Activated T-helper 1 cell treated with Interleukin-2 at 50 U/mL for 16 hours (primary cell): ENCODE results near the gene SPG11.
"Not testable (repeated sequence)": the region's sequence is repeated elsewhere in the genome, so short reads cannot be mapped to it uniquely, and the experiment has no call there.

ENCODE experiments used
- DNase-seq: peaks from one replicate; pipeline ENCODE4 v3.0.0-alpha.2; 2020; ENCODE audit warnings: low read depth

SPG11 gene

GRCh38 chr15:44682211-44682610, 18.7 kb upstream of the SPG11 start:
- DNase-seq = no peak

GRCh38 chr15:44676676-44677075, 13.2 kb upstream of the SPG11 start:
- DNase-seq = no peak

- DNase-seq = no peak
Observed at GRCh38 chr15:44675911-44676310, 12.4 kb upstream of the SPG11 start.

- DNase-seq = no peak
Observed at GRCh38 chr15:44673639-44674038, 10.2 kb upstream of the SPG11 start.

- DNase-seq = no peak
Observed at GRCh38 chr15:44670087-44670950, 6.9 kb upstream of the SPG11 start.

- DNase-seq = no peak
Observed at GRCh38 chr15:44668921-44669320, 5.5 kb upstream of the SPG11 start.

- DNase-seq = no peak
Observed at GRCh38 chr15:44667039-44667360, 3.5 kb upstream of the SPG11 start.

GRCh38 chr15:44666210-44667038, 3.0 kb upstream of the SPG11 start:
- DNase-seq = no peak

- DNase-seq = peak; percentile 80
Observed at GRCh38 chr15:44662478-44663409, 718 bp downstream of the SPG11 start.

GRCh38 chr15:44661576-44661975, 1.9 kb downstream of the SPG11 start:
- no peak for DNase-seq

GRCh38 chr15:44659056-44659455, 4.4 kb downstream of the SPG11 start:
- DNase-seq = no peak

- DNase-seq = no peak
Observed at GRCh38 chr15:44657378-44657777, 6.1 kb downstream of the SPG11 start.

- no peak for DNase-seq
Observed at GRCh38 chr15:44656913-44657312, 6.5 kb downstream of the SPG11 start.

- DNase-seq = no peak
Observed at GRCh38 chr15:44656298-44656697, 7.2 kb downstream of the SPG11 start.

- DNase-seq = no peak
Observed at GRCh38 chr15:44654858-44655257, 8.6 kb downstream of the SPG11 start.

GRCh38 chr15:44647637-44648036, 15.8 kb downstream of the SPG11 start:
- no peak for DNase-seq

GRCh38 chr15:44647036-44647435, 16.4 kb downstream of the SPG11 start:
- DNase-seq = no peak

GRCh38 chr15:44646460-44646859, 17.0 kb downstream of the SPG11 start:
- DNase-seq = no peak

GRCh38 chr15:44641651-44642050, 21.8 kb downstream of the SPG11 start:
- DNase-seq = no peak

- DNase-seq = no peak
Observed at GRCh38 chr15:44636976-44637375, 26.5 kb downstream of the SPG11 start.

- DNase-seq = no peak
Observed at GRCh38 chr15:44633603-44634002, 29.9 kb downstream of the SPG11 start.

- not testable (repeated sequence) for DNase-seq
Observed at GRCh38 chr15:44625286-44625685, 38.2 kb downstream of the SPG11 start.
